Measurements from ENCODE around the gene C19orf12.

Gene C19orf12

GRCh38 chr19:29714953-29715700, at the start of gene C19orf12:
C19orf12 (minus strand) TSS chr19:29715261; CDS start chr19:29708413, 6,848 bp downstream.
- peak; percentile 83 for DNase-seq

- DNase-seq, result no peak
These were observed 49.3 kb upstream of the C19orf12 start for GRCh38 chr19:29764361-29764760.

GRCh38 chr19:29763196-29763595, 48.1 kb upstream of the C19orf12 start:
- no peak for DNase-seq

- DNase-seq, result no peak
These were observed 46.6 kb upstream of the C19orf12 start for GRCh38 chr19:29761575-29762232.

GRCh38 chr19:29760752-29761502, 45.9 kb upstream of the C19orf12 start:
- no peak for DNase-seq

- no peak for DNase-seq
These were observed 44.3 kb upstream of the C19orf12 start for GRCh38 chr19:29759359-29759758.

- no peak for DNase-seq
These were observed 43.8 kb upstream of the C19orf12 start for GRCh38 chr19:29758863-29759262.

- DNase-seq, result no peak
These were observed 42.5 kb upstream of the C19orf12 start for GRCh38 chr19:29757551-29757950.

GRCh38 chr19:29753934-29754305, 38.9 kb upstream of the C19orf12 start:
- DNase-seq, result no peak

GRCh38 chr19:29753190-29753933, 38.3 kb upstream of the C19orf12 start:
- DNase-seq, result no peak

- no peak for DNase-seq
These were observed 37.5 kb upstream of the C19orf12 start for GRCh38 chr19:29752450-29753025.

- no peak for DNase-seq
These were observed 36.9 kb upstream of the C19orf12 start for GRCh38 chr19:29751932-29752331.

- DNase-seq, result no peak
These were observed 34.9 kb upstream of the C19orf12 start for GRCh38 chr19:29750001-29750400.

GRCh38 chr19:29748996-29749849, 34.2 kb upstream of the C19orf12 start:
- no peak for DNase-seq

- no peak for DNase-seq
These were observed 30.2 kb upstream of the C19orf12 start for GRCh38 chr19:29745253-29745652.

- DNase-seq, result no peak
These were observed 28.6 kb upstream of the C19orf12 start for GRCh38 chr19:29743681-29744080.

GRCh38 chr19:29741776-29742175, 26.7 kb upstream of the C19orf12 start:
- no peak for DNase-seq

- DNase-seq, result no peak
These were observed 26.2 kb upstream of the C19orf12 start for GRCh38 chr19:29741226-29741625.

- no peak for DNase-seq
These were observed 22.5 kb upstream of the C19orf12 start for GRCh38 chr19:29737461-29738000.

GRCh38 chr19:29735829-29736228, 20.8 kb upstream of the C19orf12 start:
- DNase-seq, result no peak

- DNase-seq, result no peak
These were observed 16.3 kb upstream of the C19orf12 start for GRCh38 chr19:29731331-29731850.

Measured in right forelimb (tissue), 1 donor.